SK-N-SH treated with all-trans-retinoic acid at 6 μM for 48 hours (cell line): ENCODE measurements around the gene NECTIN3.

Experiments
- BACH2 ChIP-seq: fragments of 250-450 bp; sonication (Bioruptor Pico); IDR thresholded peaks from 2 replicates; pipeline ENCODE4 v1.9.0; 2021; ENCODE audit warnings: mild to moderate bottlenecking, borderline replicate concordance
- CSDC2 ChIP-seq: fragments of 250-450 bp; sonication (Bioruptor Pico); IDR thresholded peaks from 2 replicates; pipeline ENCODE4 v1.5.0; 2020; ENCODE audit warnings: mild to moderate bottlenecking, moderate library complexity
- ESRRG ChIP-seq: fragments of 250-450 bp; sonication (Bioruptor Pico); IDR thresholded peaks from 2 replicates; pipeline ENCODE4 v1.6.1; 2021; ENCODE audit warnings: mild to moderate bottlenecking
- ISL1 ChIP-seq: fragments of 250-450 bp; sonication (Bioruptor Pico); IDR thresholded peaks from 2 replicates; pipeline ENCODE4 v2.1.2; 2022; ENCODE audit warnings: mild to moderate bottlenecking, moderate library complexity
- RARB ChIP-seq: fragments of 250-450 bp; sonication (Bioruptor Pico); IDR thresholded peaks from 2 replicates; pipeline ENCODE4 v1.8.0; 2021; ENCODE audit warnings: mild to moderate bottlenecking, moderate library complexity
- ZFP3 ChIP-seq: fragments of 250-450 bp; sonication (Bioruptor Pico); IDR thresholded peaks from 2 replicates; pipeline ENCODE4 v1.5.0; 2020; ENCODE audit warnings: mild to moderate bottlenecking, moderate library complexity
- TF ChIP-seq, protein P1 (sequence below): fragments of 250-450 bp; sonication (Bioruptor Pico); IDR thresholded peaks from 2 replicates; pipeline ENCODE4 v1.5.1; 2021; ENCODE audit warnings: mild to moderate bottlenecking, moderate library complexity
- TF ChIP-seq, protein P2 (sequence below): fragments of 250-450 bp; sonication (Bioruptor Pico); IDR thresholded peaks from 2 replicates; pipeline ENCODE4 v1.8.0; 2020; ENCODE audit warnings: mild to moderate bottlenecking, moderate library complexity, borderline replicate concordance
- TF ChIP-seq, protein P3 (sequence below): fragments of 250-450 bp; sonication (Bioruptor Pico); IDR thresholded peaks from 2 replicates; pipeline ENCODE4 v1.5.1; 2020; ENCODE audit warnings: low read depth, mild to moderate bottlenecking, moderate library complexity
- TF ChIP-seq, protein P4 (sequence below): fragments of 250-450 bp; sonication (Bioruptor Pico); IDR thresholded peaks from 2 replicates; pipeline ENCODE4 v1.5.0; 2020; ENCODE audit warnings: mild to moderate bottlenecking, moderate library complexity

DNA sequence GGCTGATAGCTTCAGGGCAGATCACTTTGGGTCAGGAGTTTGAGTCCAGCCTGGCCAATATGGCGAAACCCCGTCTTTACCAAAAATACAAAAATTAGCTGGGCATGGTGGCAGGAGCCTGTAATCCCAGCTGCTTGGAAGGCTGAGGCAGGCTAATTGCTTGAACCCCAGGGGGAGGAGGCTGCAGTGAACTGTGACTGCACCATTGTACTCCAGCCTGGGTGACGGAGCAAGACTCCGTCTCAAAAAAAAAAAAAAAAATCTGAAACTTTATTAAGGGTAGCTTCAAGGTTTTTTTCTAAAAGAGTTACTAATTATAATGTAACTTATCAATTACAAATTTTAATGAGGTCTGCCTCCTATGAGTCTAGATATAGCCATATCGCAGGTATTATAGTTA, 5.1 kb downstream of the NECTIN3 start:
- TF ChIP-seq ZFP3 (no peak), BACH2 (CRISPR knock-in tag) (no peak), CSDC2 (CRISPR knock-in tag) (no peak), ISL1 (CRISPR knock-in tag) (no peak), RARB (CRISPR knock-in tag) (no peak), ESRRG (no peak)
- TF ChIP-seq, protein P1, sequence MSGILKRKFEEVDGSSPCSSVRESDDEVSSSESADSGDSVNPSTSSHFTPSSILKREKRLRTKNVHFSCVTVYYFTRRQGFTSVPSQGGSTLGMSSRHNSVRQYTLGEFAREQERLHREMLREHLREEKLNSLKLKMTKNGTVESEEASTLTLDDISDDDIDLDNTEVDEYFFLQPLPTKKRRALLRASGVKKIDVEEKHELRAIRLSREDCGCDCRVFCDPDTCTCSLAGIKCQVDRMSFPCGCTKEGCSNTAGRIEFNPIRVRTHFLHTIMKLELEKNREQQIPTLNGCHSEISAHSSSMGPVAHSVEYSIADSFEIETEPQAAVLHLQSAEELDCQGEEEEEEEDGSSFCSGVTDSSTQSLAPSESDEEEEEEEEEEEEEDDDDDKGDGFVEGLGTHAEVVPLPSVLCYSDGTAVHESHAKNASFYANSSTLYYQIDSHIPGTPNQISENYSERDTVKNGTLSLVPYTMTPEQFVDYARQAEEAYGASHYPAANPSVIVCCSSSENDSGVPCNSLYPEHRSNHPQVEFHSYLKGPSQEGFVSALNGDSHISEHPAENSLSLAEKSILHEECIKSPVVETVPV (CRISPR knock-in tag) = no peak
- TF ChIP-seq, protein P2, sequence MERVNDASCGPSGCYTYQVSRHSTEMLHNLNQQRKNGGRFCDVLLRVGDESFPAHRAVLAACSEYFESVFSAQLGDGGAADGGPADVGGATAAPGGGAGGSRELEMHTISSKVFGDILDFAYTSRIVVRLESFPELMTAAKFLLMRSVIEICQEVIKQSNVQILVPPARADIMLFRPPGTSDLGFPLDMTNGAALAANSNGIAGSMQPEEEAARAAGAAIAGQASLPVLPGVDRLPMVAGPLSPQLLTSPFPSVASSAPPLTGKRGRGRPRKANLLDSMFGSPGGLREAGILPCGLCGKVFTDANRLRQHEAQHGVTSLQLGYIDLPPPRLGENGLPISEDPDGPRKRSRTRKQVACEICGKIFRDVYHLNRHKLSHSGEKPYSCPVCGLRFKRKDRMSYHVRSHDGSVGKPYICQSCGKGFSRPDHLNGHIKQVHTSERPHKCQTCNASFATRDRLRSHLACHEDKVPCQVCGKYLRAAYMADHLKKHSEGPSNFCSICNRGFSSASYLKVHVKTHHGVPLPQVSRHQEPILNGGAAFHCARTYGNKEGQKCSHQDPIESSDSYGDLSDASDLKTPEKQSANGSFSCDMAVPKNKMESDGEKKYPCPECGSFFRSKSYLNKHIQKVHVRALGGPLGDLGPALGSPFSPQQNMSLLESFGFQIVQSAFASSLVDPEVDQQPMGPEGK (CRISPR knock-in tag) = no peak
- TF ChIP-seq, protein P3, sequence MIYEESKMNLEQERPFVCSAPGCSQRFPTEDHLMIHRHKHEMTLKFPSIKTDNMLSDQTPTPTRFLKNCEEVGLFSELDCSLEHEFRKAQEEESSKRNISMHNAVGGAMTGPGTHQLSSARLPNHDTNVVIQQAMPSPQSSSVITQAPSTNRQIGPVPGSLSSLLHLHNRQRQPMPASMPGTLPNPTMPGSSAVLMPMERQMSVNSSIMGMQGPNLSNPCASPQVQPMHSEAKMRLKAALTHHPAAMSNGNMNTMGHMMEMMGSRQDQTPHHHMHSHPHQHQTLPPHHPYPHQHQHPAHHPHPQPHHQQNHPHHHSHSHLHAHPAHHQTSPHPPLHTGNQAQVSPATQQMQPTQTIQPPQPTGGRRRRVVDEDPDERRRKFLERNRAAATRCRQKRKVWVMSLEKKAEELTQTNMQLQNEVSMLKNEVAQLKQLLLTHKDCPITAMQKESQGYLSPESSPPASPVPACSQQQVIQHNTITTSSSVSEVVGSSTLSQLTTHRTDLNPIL = no peak
- TF ChIP-seq, protein P4, sequence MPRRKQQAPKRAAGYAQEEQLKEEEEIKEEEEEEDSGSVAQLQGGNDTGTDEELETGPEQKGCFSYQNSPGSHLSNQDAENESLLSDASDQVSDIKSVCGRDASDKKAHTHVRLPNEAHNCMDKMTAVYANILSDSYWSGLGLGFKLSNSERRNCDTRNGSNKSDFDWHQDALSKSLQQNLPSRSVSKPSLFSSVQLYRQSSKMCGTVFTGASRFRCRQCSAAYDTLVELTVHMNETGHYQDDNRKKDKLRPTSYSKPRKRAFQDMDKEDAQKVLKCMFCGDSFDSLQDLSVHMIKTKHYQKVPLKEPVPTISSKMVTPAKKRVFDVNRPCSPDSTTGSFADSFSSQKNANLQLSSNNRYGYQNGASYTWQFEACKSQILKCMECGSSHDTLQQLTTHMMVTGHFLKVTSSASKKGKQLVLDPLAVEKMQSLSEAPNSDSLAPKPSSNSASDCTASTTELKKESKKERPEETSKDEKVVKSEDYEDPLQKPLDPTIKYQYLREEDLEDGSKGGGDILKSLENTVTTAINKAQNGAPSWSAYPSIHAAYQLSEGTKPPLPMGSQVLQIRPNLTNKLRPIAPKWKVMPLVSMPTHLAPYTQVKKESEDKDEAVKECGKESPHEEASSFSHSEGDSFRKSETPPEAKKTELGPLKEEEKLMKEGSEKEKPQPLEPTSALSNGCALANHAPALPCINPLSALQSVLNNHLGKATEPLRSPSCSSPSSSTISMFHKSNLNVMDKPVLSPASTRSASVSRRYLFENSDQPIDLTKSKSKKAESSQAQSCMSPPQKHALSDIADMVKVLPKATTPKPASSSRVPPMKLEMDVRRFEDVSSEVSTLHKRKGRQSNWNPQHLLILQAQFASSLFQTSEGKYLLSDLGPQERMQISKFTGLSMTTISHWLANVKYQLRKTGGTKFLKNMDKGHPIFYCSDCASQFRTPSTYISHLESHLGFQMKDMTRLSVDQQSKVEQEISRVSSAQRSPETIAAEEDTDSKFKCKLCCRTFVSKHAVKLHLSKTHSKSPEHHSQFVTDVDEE (CRISPR knock-in tag) = no peak
